Panc1 (cell line): ENCODE results near the gene ZMYND15. TPM values are rescaled to one million over a fixed set of nuclear protein-coding genes. Genes with fewer than 3 reads are reported as not detected.
A peak's percentile ranks its signal among the peaks of the same experiment; 100 is the strongest.

Experiments used
- ATAC-seq: fragments of 200-7000 bp; cut with Tn5 transposase; 2 replicates; pipeline ENCODE4 v1.9.1; 2020; ENCODE audit warnings: mild to moderate bottlenecking, moderate library complexity
- BruUV-seq: library from RNA; stranded (reverse); fragments of 400-500 nt; replicated peaks from 2 replicates; lab custom pipeline; 2021; lab: Mats Ljungman, UMichigan
- CTCF ChIA-PET: fragments of 300-600 bp; sonication (Branson Sonifier 250); formaldehyde crosslinking; loops from one replicate; lab custom pipeline; 2022; ENCODE audit warnings: antibody characterized with exemption; lab: Charles Lee
- POLR2A ChIA-PET: fragments of 300-600 bp; sonication (Branson Sonifier 250); formaldehyde crosslinking; loops from one replicate; lab custom pipeline; 2022; ENCODE audit warnings: antibody characterized with exemption; lab: Charles Lee
- DNase-seq: peaks from one replicate; pipeline ENCODE4 v3.0.0-alpha.2; 2010; ENCODE audit warnings: low read depth, low spot score
- H3K27ac ChIP-seq: 2 replicates; pipeline ENCODE4 v1.5.1; 2011; ENCODE audit warnings: mild to moderate bottlenecking, low read length, inconsistent platforms
- H3K27me3 ChIP-seq: fragments of 200-500 bp; sonication (Bioruptor generic); 2 replicates; pipeline ENCODE4 v1.6.0; 2014; ENCODE audit warnings: low read length, inconsistent platforms; ENCODE audit not compliant: control insufficient read depth, insufficient read depth
- H3K36me3 ChIP-seq: fragments of 200-500 bp; sonication (Bioruptor generic); 2 replicates; pipeline ENCODE4 v1.5.1; 2014; ENCODE audit warnings: inconsistent platforms, mild to moderate bottlenecking, low read length, moderate library complexity; ENCODE audit not compliant: control insufficient read depth, insufficient read depth
- H3K4me1 ChIP-seq: 2 replicates; pipeline ENCODE4 v1.5.1; 2011; ENCODE audit warnings: inconsistent platforms, mild to moderate bottlenecking, low read length, moderate library complexity; ENCODE audit not compliant: control insufficient read depth, insufficient read depth
- H3K4me3 ChIP-seq, 2 experiments: 2 replicates each; pipeline ENCODE4 v1.5.1; 2011 to 2012; ENCODE audit warnings: low read depth in 2 of 2, low read length in 2 of 2, mild to moderate bottlenecking in 2 of 2, inconsistent platforms in 1 of 2, moderate library complexity in 1 of 2
- H3K9me3 ChIP-seq: fragments of 200-500 bp; sonication (Bioruptor generic); 2 replicates; pipeline ENCODE4 v1.5.1; 2014; ENCODE audit warnings: low read depth, mild to moderate bottlenecking, inconsistent platforms, low read length, moderate library complexity; ENCODE audit not compliant: control insufficient read depth, insufficient read depth
- POLR2AphosphoS5 ChIP-seq: IDR thresholded peaks from 2 replicates; pipeline ENCODE4 v1.6.1; 2012; ENCODE audit warnings: mild to moderate bottlenecking, low read depth, low read length, moderate library complexity
- REST ChIP-seq, 2 experiments: IDR thresholded peaks; 2 replicates each; pipeline ENCODE4 v1.6.1; 2011 to 2012; ENCODE audit warnings: low read depth in 2 of 2, control low read depth in 1 of 2, low read length in 1 of 2, mild to moderate bottlenecking in 1 of 2, moderate library complexity in 1 of 2; ENCODE audit not compliant: insufficient read depth in 1 of 2
- SIN3A ChIP-seq: IDR thresholded peaks from 2 replicates; pipeline ENCODE4 v1.6.1; 2012; ENCODE audit warnings: low read depth, mild to moderate bottlenecking, low read length, moderate library complexity, borderline replicate concordance; ENCODE audit not compliant: insufficient read depth
- TCF7L2 ChIP-seq: IDR thresholded peaks from 2 replicates; pipeline ENCODE4 v1.6.1; 2011; ENCODE audit warnings: mild to moderate bottlenecking, low read depth, low read length, inconsistent platforms
- in situ Hi-C: cut with HindIII; loops from 2 replicates; pipeline ENCODE4 v1.10.0; 2016; ENCODE audit warnings: low sequenced_read_pairs, low pct_unique_long_range_greater_than_20kb
- intact Hi-C: fragments of 100-400 bp; cut with micrococcal nuclease; formaldehyde crosslinking; loops from one replicate; pipeline ENCODE4 v1.10.0; 2022; ENCODE audit not compliant: unreplicated experiment
- total RNA-seq: library from RNA; stranded (reverse); gene quantifications from one replicate; pipeline ENCODE4 v1.2.1, GENCODE V29; 2021; ENCODE audit not compliant: unreplicated experiment
- TF ChIP-seq, protein P1 (sequence below): fragments of 450-650 bp; IDR thresholded peaks from 2 replicates; pipeline ENCODE4 v1.5.1; 2017; ENCODE audit warnings: mild to moderate bottlenecking

ZMYND15 gene
- total RNA-seq, 1 experiment from 2014 or later, result 0.28 TPM

- Histone ChIP-seq H3K27me3 (no peaks in the 10 kb centered on the region), H3K4me3 (peak overlapping the region; percentile 59 to 67; a peak in 2 of 4 replicates), H3K27ac (peak overlapping the region; percentile 23; the same call in 1 of the 2 replicates), H3K9me3 (no peaks in the 10 kb centered on the region), H3K4me1 (peaks cover 6% of the 10 kb centered on the region), H3K36me3 (no peaks in the 10 kb centered on the region; the same call in 1 of the 2 replicates)
- POLR2A ChIA-PET, result no interaction called here
- in situ Hi-C loops, result no loop called here
- BruUV-seq, result no TSS peak
- CTCF ChIA-PET, result interaction anchor here (0.6 to 1.2 kb wide), 2 partner anchors 8 to 32 kb away, joined by 4 to 5 read pairs; partner anchors contain the start of gene PSMB6
- DNase-seq (no peak), ATAC-seq (no peak)
- intact Hi-C loops, result loop anchor here (5.0 kb wide), 1 partner anchor 94 kb away; no protein-coding TSS in a partner anchor
- no peak for TF ChIP-seq TCF7L2
- no peak for TF ChIP-seq REST (IDR thresholded peaks at IDR 0.05; ENCODE audit: insufficient read depth in 1 of 2, low read depth in 2 of 2, low read length in 1 of 2)
- no peak for TF ChIP-seq SIN3A
- no peak for TF ChIP-seq POLR2AphosphoS5
These were observed 48.6 kb downstream of the ZMYND15 start for GRCh38 chr17:4788159-4788806.

DNA sequence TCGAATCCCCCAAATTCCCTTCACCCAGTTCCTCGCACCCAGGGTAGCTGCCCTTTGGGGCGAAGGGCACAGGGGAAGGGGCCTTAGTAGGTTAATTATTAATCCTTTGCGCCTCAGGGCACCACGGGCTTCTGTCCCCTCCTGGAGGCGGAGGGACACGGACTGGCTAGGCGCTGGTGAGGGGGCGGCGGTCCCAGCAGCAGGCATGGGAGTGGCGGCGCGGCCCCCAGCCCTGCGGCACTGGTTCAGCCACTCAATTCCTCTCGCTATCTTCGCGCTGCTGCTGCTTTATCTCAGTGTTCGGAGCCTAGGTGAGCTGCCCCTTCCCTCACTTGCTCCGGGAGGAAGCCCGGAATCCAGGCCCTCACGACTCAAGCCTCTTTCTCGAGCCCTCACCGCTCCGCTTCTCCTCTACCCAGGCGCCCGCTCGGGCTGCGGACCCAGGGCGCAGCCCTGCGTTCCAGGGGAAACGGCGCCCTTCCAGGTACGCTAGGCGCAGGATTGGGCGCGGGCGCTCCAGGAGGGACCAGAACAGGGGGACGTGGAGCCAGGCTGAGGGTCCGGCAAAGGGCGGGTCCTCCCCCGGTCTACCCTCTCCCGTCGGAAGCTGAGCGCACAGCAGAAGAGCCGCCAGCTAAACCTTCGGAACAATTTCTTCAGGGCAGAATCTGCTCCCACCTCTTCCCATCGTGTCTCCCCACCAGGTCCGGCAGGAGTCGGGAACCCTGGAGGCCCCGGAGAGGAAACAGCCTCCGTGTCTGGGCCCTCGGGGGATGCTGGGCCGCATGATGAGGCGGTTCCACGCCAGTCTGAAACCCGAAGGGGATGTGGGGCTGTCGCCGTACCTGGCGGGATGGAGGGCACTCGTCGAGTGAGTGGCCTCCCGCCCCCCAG, 49.4 kb downstream of the ZMYND15 start, which contains the start of gene GLTPD2:
GLTPD2 (plus strand) TSS at position 158 of the 894 bp plus-strand sequence; CDS start at position 206, 48 bp downstream.
- CTCF ChIA-PET, result interaction anchor here (0.6 kb wide), 1 partner anchor 33 kb away, joined by 4 read pairs; no protein-coding TSS in a partner anchor
- in situ Hi-C loops (no loop called here), intact Hi-C loops (loop anchor here (5.0 kb wide), 1 partner anchor 93 kb away; no protein-coding TSS in a partner anchor)
- no peaks in the 10 kb centered on the region for H3K9me3 ChIP-seq
- ATAC-seq, result no peak
- TF ChIP-seq TCF7L2 (no peak), SIN3A (no peak), POLR2AphosphoS5 (no peak), REST (IDR thresholded peaks at IDR 0.05; ENCODE audit: insufficient read depth in 1 of 2, low read depth in 2 of 2, low read length in 1 of 2) (no peak)
- TF ChIP-seq, protein P1, sequence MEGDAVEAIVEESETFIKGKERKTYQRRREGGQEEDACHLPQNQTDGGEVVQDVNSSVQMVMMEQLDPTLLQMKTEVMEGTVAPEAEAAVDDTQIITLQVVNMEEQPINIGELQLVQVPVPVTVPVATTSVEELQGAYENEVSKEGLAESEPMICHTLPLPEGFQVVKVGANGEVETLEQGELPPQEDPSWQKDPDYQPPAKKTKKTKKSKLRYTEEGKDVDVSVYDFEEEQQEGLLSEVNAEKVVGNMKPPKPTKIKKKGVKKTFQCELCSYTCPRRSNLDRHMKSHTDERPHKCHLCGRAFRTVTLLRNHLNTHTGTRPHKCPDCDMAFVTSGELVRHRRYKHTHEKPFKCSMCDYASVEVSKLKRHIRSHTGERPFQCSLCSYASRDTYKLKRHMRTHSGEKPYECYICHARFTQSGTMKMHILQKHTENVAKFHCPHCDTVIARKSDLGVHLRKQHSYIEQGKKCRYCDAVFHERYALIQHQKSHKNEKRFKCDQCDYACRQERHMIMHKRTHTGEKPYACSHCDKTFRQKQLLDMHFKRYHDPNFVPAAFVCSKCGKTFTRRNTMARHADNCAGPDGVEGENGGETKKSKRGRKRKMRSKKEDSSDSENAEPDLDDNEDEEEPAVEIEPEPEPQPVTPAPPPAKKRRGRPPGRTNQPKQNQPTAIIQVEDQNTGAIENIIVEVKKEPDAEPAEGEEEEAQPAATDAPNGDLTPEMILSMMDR, result no peak
- POLR2A ChIA-PET, result no interaction called here
- peaks cover 6% of the 10 kb centered on the region for H3K4me1 ChIP-seq
- H3K27ac ChIP-seq, result peak within 1 kb of the TSS; percentile 61
- TSS peak; percentile 53 for BruUV-seq
- peak within 1 kb of the TSS; percentile 59 to 67 for H3K4me3 ChIP-seq
- no peaks in the 10 kb centered on the region; the same call in 1 of the 2 replicates for H3K36me3 ChIP-seq
- no peak for DNase-seq
- H3K27me3 ChIP-seq, result no peaks in the 10 kb centered on the region
